Neural progenitor cell (in vitro differentiated cells): ENCODE data around the gene SPIRE2.

ENCODE experiments used
- CTCF ChIP-seq: fragments of 200-600 bp; sonication (generic); IDR thresholded peaks from 2 replicates; pipeline ENCODE4 v1.5.1; 2017; ENCODE audit warnings: antibody characterized with exemption, mild to moderate bottlenecking
- EZH2 ChIP-seq: fragments of 200-600 bp; sonication (generic); IDR thresholded peaks from 2 replicates; pipeline ENCODE4 v1.6.1; 2017; ENCODE audit warnings: antibody characterized with exemption, mild to moderate bottlenecking, moderate library complexity
- EZH2phosphoT487 ChIP-seq: fragments of 200-600 bp; sonication (generic); IDR thresholded peaks from 2 replicates; pipeline ENCODE4 v1.6.1; 2017; ENCODE audit warnings: antibody characterized with exemption

GRCh38 chr16:89873109-89873971 is 45.1 kb downstream of the SPIRE2 start, which contains the start of gene TCF25:
- peak; percentile 26 for TF ChIP-seq CTCF
- TF ChIP-seq EZH2: no peak
- TF ChIP-seq EZH2phosphoT487: no peak
